HepG2 (cell line): ENCODE results near the gene SPINDOC. TPM values are rescaled to one million over a fixed set of nuclear protein-coding genes. Genes with fewer than 3 reads are reported as not detected.

Source experiments
- BORCS8-MEF2B ChIP-seq: sonication (generic); formaldehyde crosslinking; IDR thresholded peaks from 2 replicates; pipeline ENCODE4 v1.8.0; 2022; ENCODE audit warnings: mild to moderate bottlenecking, missing genetic modification reagents
- FOXC1 ChIP-seq: sonication (generic); formaldehyde crosslinking; IDR thresholded peaks from 2 replicates; pipeline ENCODE4 v1.8.0; 2022; ENCODE audit warnings: mild to moderate bottlenecking, missing genetic modification reagents, borderline replicate concordance
- HHEX ChIP-seq: IDR thresholded peaks from 2 replicates; pipeline ENCODE4 v1.6.1; 2016; ENCODE audit warnings: control low read depth
- MYPOP ChIP-seq: sonication (generic); formaldehyde crosslinking; IDR thresholded peaks from 2 replicates; pipeline ENCODE4 v1.8.1; 2023; ENCODE audit warnings: mild to moderate bottlenecking, moderate library complexity, missing genetic modification reagents
- NCOA1 ChIP-seq: sonication (generic); formaldehyde crosslinking; IDR thresholded peaks from 2 replicates; pipeline ENCODE4 v1.9.0; 2021; ENCODE audit warnings: missing genetic modification reagents
- NONO ChIP-seq, 2 experiments: fragments of 450-650 bp in 1 of 2; sonication (generic) in 1 of 2; formaldehyde crosslinking in 1 of 2; IDR thresholded peaks in 1 of 2; conservative IDR thresholded peaks in 1 of 2; 2 replicates each; pipeline versions ENCODE4 v1.6.1 to v1.8.0; 2017 to 2022; ENCODE audit warnings: mild to moderate bottlenecking in 1 of 2, missing genetic modification reagents in 1 of 2, moderate library complexity in 1 of 2
- POLR2G ChIP-seq: fragments of 200-400 bp; formaldehyde crosslinking; IDR thresholded peaks from 2 replicates; pipeline ENCODE4 v1.6.1; 2018; ENCODE audit warnings: mild to moderate bottlenecking, low read depth, low read length, moderate library complexity
- SMARCC2 ChIP-seq: fragments of 450-650 bp; IDR thresholded peaks from 2 replicates; pipeline ENCODE4 v1.6.1; 2017; ENCODE audit warnings: antibody characterized with exemption, mild to moderate bottlenecking
- SPEN ChIP-seq: sonication (generic); formaldehyde crosslinking; IDR thresholded peaks from 2 replicates; pipeline ENCODE4 v1.5.1; 2020; ENCODE audit warnings: low read depth, mild to moderate bottlenecking, missing genetic modification reagents
- ZBTB25 ChIP-seq: IDR thresholded peaks from 2 replicates; pipeline ENCODE4 v1.6.1; 2018; ENCODE audit warnings: missing genetic modification reagents
- ZBTB49 ChIP-seq: sonication (generic); formaldehyde crosslinking; IDR thresholded peaks from 2 replicates; pipeline ENCODE4 v1.4.0; 2020; ENCODE audit warnings: missing genetic modification reagents, borderline replicate concordance
- ZFY ChIP-seq: sonication (generic); formaldehyde crosslinking; IDR thresholded peaks from 2 replicates; pipeline ENCODE4 v1.4.0; 2020; ENCODE audit warnings: missing genetic modification reagents
- ZMYM3 ChIP-seq: sonication (generic); formaldehyde crosslinking; IDR thresholded peaks from 2 replicates; pipeline ENCODE4 v1.5.1; 2020; ENCODE audit warnings: mild to moderate bottlenecking, missing genetic modification reagents
- ZNF276 ChIP-seq: sonication (generic); formaldehyde crosslinking; IDR thresholded peaks from 2 replicates; pipeline ENCODE4 v1.4.0; 2020; ENCODE audit warnings: mild to moderate bottlenecking, low read depth, missing genetic modification reagents
- ZNF510 ChIP-seq: sonication (generic); formaldehyde crosslinking; IDR thresholded peaks from 2 replicates; pipeline ENCODE4 v1.4.0; 2020; ENCODE audit warnings: low read depth, mild to moderate bottlenecking, missing genetic modification reagents
- ZNF678 ChIP-seq: sonication (generic); formaldehyde crosslinking; IDR thresholded peaks from 2 replicates; pipeline ENCODE4 v1.4.0; 2020; ENCODE audit warnings: mild to moderate bottlenecking, missing genetic modification reagents
- ZNF792 ChIP-seq: IDR thresholded peaks from 2 replicates; pipeline ENCODE4 v1.6.1; 2016
- polyA plus RNA-seq, 8 experiments: library from polyadenylated mRNA; depleted of rRNA in 3 of 8; stranded (reverse) in 7 of 8; unstranded in 1 of 8; fragments of >200 nt; fragmentation: Illumina TruSeq in 4 of 8; extraction: Trizol in 4 of 8; gene quantifications; 2 replicates each; pipeline versions ENCODE4 v1.2.1 to v1.2.3, GENCODE V29; 2011 to 2016; ENCODE audit warnings: low read depth in 4 of 8, missing spikeins in 1 of 8, mixed read lengths in 1 of 8; ENCODE audit not compliant: insufficient read depth in 1 of 8
- total RNA-seq, 5 experiments: library from RNA; depleted of rRNA; stranded (reverse); fragments of >200 nt; fragmentation: Illumina TruSeq; extraction: Trizol; gene quantifications; 2 replicates each; pipeline ENCODE4 v1.2.3, GENCODE V29; 2016; ENCODE audit warnings: low read depth in 1 of 5
- TF ChIP-seq, protein P1 (sequence below): sonication (generic); formaldehyde crosslinking; IDR thresholded peaks from 2 replicates; pipeline ENCODE4 v1.8.1; 2023; ENCODE audit warnings: mild to moderate bottlenecking, missing genetic modification reagents

SPINDOC gene
- total and polyA plus RNA-seq, 2 of the 13 experiments (the other 11 are each of a cell fraction or from before 2014, with no cell fraction given): 21.4 to 29.9 TPM

DNA sequence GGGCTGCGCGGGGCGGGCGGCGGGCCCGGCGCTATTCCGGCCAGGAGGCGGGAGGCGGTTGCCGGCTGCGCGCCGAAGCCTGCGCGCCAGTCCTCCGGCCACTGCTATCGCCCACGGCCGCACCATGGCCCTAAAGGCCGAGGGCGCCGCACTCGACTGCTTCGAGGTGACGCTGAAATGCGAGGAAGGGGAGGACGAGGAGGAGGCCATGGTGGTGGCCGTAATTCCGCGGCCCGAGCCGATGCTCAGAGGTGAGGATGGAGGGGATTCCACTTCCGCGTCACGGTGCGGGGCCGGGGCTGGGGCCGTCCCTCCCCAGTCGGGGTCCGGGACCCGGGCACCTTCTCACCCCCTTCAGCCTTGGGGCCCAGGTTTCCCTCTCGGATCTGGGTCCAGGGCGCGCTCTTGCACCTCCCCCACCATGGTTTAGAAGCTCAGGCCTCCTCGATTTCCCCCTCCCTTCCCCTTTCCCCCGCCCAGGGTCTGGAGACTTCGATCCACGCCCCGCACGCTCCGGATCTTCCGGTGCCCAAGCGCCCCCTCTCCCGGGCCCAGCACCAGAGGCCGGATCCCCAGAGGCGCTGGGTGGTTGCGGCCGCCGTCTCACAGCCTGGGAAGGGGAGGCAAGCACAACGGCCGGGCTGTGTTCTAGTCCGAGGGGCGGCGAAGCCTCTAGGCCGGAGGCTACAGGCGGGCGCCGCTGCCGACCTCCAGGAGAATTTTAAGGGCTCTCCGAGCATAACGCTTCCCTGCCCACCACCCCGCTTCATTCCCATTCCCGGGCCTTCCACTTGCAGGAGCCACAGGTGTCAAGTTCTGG is 517 bp downstream of the SPINDOC start (continued):
- TF ChIP-seq ZNF276 (0 out of 2 replicates have a peak, but pooled peaks have one; percentile 20), ZMYM3 (peak; percentile 14; the same call in 1 of the 2 replicates), BORCS8-MEF2B (CRISPR knock-in tag) (peak; percentile 55; the same call in 1 of the 2 replicates), ZNF510 (0 out of 2 replicates have a peak, but pooled peaks have one; percentile 78), ZNF792 (CRISPR knock-in tag) (no peak), MYPOP (0 out of 2 replicates have a peak, but pooled peaks have one; percentile 5), NCOA1 (CRISPR knock-in tag) (peak; percentile 41; the same call in 1 of the 2 replicates), NONO (IDR thresholded peaks at IDR 0.05) (no peak), NONO (CRISPR knock-in tag; conservative IDR thresholded peaks at IDR 0.05) (0 out of 2 replicates have a peak, but pooled peaks have one; percentile 62), ZBTB49 (CRISPR knock-in tag) (no peak), FOXC1 (peak; percentile 42; the same call in 1 of the 2 replicates), HHEX (CRISPR knock-in tag) (no peak), ZBTB25 (CRISPR knock-in tag) (no peak), SPEN (peak; percentile 67; the same call in 1 of the 2 replicates), SMARCC2 (no peak), ZFY (CRISPR knock-in tag) (peak; percentile 72), ZNF678 (CRISPR knock-in tag) (peak; percentile 79), POLR2G (0 out of 2 replicates have a peak, but pooled peaks have one; percentile 11)
- TF ChIP-seq, protein P1, sequence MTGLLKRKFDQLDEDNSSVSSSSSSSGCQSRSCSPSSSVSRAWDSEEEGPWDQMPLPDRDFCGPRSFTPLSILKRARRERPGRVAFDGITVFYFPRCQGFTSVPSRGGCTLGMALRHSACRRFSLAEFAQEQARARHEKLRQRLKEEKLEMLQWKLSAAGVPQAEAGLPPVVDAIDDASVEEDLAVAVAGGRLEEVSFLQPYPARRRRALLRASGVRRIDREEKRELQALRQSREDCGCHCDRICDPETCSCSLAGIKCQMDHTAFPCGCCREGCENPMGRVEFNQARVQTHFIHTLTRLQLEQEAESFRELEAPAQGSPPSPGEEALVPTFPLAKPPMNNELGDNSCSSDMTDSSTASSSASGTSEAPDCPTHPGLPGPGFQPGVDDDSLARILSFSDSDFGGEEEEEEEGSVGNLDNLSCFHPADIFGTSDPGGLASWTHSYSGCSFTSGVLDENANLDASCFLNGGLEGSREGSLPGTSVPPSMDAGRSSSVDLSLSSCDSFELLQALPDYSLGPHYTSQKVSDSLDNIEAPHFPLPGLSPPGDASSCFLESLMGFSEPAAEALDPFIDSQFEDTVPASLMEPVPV (CRISPR knock-in tag): 0 out of 2 replicates have a peak, but pooled peaks have one; percentile 52
